B cell (primary cell): ENCODE data around the gene EPM2AIP1. TPM values are rescaled to one million over a fixed set of nuclear protein-coding genes. Genes with fewer than 3 reads are reported as not detected.

ENCODE experiments used
- ATAC-seq: fragments of 200-7000 bp; cut with Tn5 transposase; one replicate; pipeline ENCODE4 v1.10.0; 2021; ENCODE audit warnings: low read depth, mild to moderate bottlenecking, moderate number of reproducible peaks, moderate library complexity
- CTCF ChIA-PET: fragments of 350-600 bp; sonication (Branson Sonifier 250); formaldehyde crosslinking; loops from one replicate; lab custom pipeline; 2021; ENCODE audit warnings: antibody characterized with exemption, inconsistent platforms; lab: Charles Lee
- POLR2A ChIA-PET: fragments of 350-600 bp; sonication (Branson Sonifier 250); formaldehyde crosslinking; loops from one replicate; lab custom pipeline; 2021; ENCODE audit warnings: antibody characterized with exemption; lab: Charles Lee
- DNase-seq: peaks from one replicate; pipeline ENCODE4 v3.0.0; 2013
- H2AFZ ChIP-seq: 2 replicates; pipeline ENCODE4 v1.6.1; 2012; ENCODE audit warnings: mild to moderate bottlenecking, low read depth, low read length; ENCODE audit not compliant: insufficient read depth, poor library complexity, severe bottlenecking
- H3K27ac ChIP-seq, 2 donors: 1 replicate in 1 of 2; 2 replicates in 1 of 2; pipeline ENCODE4 v1.5.1; 2012 to 2013; ENCODE audit warnings: low read length in 2 of 2, mild to moderate bottlenecking in 2 of 2, moderate library complexity in 1 of 2
- H3K27me3 ChIP-seq, 4 experiments: fragments of 200-600 bp in 1 of 4; sonication (generic) in 1 of 4; replicated peaks in 1 of 4; 1 replicate in 2 of 4; 2 replicates in 2 of 4; pipeline versions ENCODE4 v1.6.1 to v1.7.0; 2013 to 2016; ENCODE audit warnings: low read length in 3 of 4, mild to moderate bottlenecking in 2 of 4, mixed read lengths in 1 of 4, moderate library complexity in 1 of 4; ENCODE audit not compliant: insufficient read depth in 4 of 4, control insufficient read depth in 3 of 4; ENCODE audit errors: control extremely low read depth in 1 of 4
- H3K36me3 ChIP-seq, 2 experiments: replicated peaks in 1 of 2; 1 replicate in 1 of 2; 2 replicates in 1 of 2; pipeline versions ENCODE4 v1.6.1 to v1.7.1; 2013; ENCODE audit warnings: low read length in 1 of 2; ENCODE audit not compliant: insufficient read depth in 2 of 2, control insufficient read depth in 1 of 2; ENCODE audit errors: control extremely low read depth in 1 of 2, extremely low read depth in 1 of 2
- H3K4me1 ChIP-seq, 2 donors: fragments of 200-600 bp in 1 of 2; sonication (generic) in 1 of 2; 1 replicate in 1 of 2; 2 replicates in 1 of 2; pipeline versions ENCODE4 v1.5.1 to v1.6.1; 2013 to 2017; ENCODE audit warnings: low read length in 2 of 2; ENCODE audit not compliant: control insufficient read depth in 2 of 2, insufficient read depth in 2 of 2
- H3K4me2 ChIP-seq: replicated peaks from 2 replicates; pipeline ENCODE3; 2012; ENCODE audit warnings: mild to moderate bottlenecking, low read depth, low read length; ENCODE audit not compliant: poor library complexity, severe bottlenecking
- H3K4me3 ChIP-seq, 5 experiments: fragments of 200-600 bp in 1 of 5; sonication (generic) in 1 of 5; 1 replicate in 3 of 5; 2 replicates in 2 of 5; pipeline versions ENCODE4 v1.5.1 to v1.7.0; 2011 to 2016; ENCODE audit warnings: low read length in 4 of 5, mild to moderate bottlenecking in 4 of 5, low read depth in 2 of 5, control low read depth in 1 of 5, moderate library complexity in 1 of 5; ENCODE audit not compliant: insufficient read depth in 1 of 5; ENCODE audit errors: control extremely low read depth in 1 of 5, extremely low read depth in 1 of 5
- H3K79me2 ChIP-seq: fragments of 200-600 bp; sonication (generic); one replicate; pipeline ENCODE4 v1.6.0; 2016; ENCODE audit warnings: low read length; ENCODE audit not compliant: control insufficient read depth, insufficient read depth
- H3K9ac ChIP-seq: fragments of 200-600 bp; sonication (generic); 2 replicates; pipeline ENCODE4 v1.6.1; 2017; ENCODE audit warnings: mild to moderate bottlenecking, low read length, moderate library complexity
- H3K9me3 ChIP-seq, 3 donors: one replicate each; pipeline versions ENCODE4 v1.6.1 to v1.7.1; 2013; ENCODE audit warnings: low read length in 2 of 3; ENCODE audit not compliant: control insufficient read depth in 2 of 3, insufficient read depth in 1 of 3; ENCODE audit errors: control extremely low read depth in 1 of 3
- H4K20me1 ChIP-seq: 2 replicates; pipeline ENCODE4 v1.6.0; 2012; ENCODE audit warnings: mild to moderate bottlenecking, low read length; ENCODE audit not compliant: insufficient read depth, control insufficient read depth, poor library complexity, severe bottlenecking
- H3K27ac Mint-ChIP-seq: one replicate; pipeline ENCODE4 v1.8.0; 2021; ENCODE audit warnings: mixed read lengths
- H3K27me3 Mint-ChIP-seq: one replicate; pipeline ENCODE4 v1.8.0; 2021; ENCODE audit warnings: mixed read lengths
- H3K4me1 Mint-ChIP-seq: one replicate; pipeline ENCODE4 v1.8.0; 2021; ENCODE audit warnings: mixed read lengths
- H3K4me3 Mint-ChIP-seq: one replicate; pipeline ENCODE4 v1.8.0; 2021; ENCODE audit warnings: mixed read lengths
- H3K9me3 Mint-ChIP-seq: one replicate; pipeline ENCODE4 v1.8.0; 2022; ENCODE audit warnings: mixed read lengths; ENCODE audit not compliant: insufficient read depth
- CTCF ChIP-seq: fragments of 200-600 bp; IDR thresholded peaks from one replicate; pipeline ENCODE4 v1.8.0; 2022; ENCODE audit warnings: antibody characterized with exemption, mild to moderate bottlenecking
- EZH2 ChIP-seq: IDR thresholded peaks from 2 replicates; pipeline ENCODE4 v1.6.1; 2012; ENCODE audit warnings: borderline replicate concordance, low read depth, mild to moderate bottlenecking, moderate library complexity, low read length; ENCODE audit not compliant: insufficient read depth, poor library complexity, severe bottlenecking
- WGBS: methylation state at CpG from one replicate; pipeline ENCODE4 v1.1.5; 2013; ENCODE audit warnings: missing lambda C conversion rate; ENCODE audit not compliant: insufficient coverage; 5-methylcytosine and 5-hydroxymethylcytosine counted together
- intact Hi-C: fragments of 100-400 bp; cut with micrococcal nuclease; formaldehyde crosslinking; loops from one replicate; pipeline ENCODE4 v1.10.0; 2022
- polyA plus RNA-seq: library from polyadenylated mRNA; depleted of rRNA; stranded (reverse); fragments of >200 nt; gene quantifications from 2 replicates; pipeline ENCODE4 v1.2.3, GENCODE V29; 2012
- total RNA-seq, 2 donors: library from RNA; stranded (reverse); fragments of 120-200 nt in 1 of 2; gene quantifications; 1 replicate in 1 of 2; 2 replicates in 1 of 2; pipeline versions ENCODE4 v1.2.3 to v1.2.4, GENCODE V29; 2013 to 2022

Gene EPM2AIP1
- total and polyA plus RNA-seq, 2 donors (not counting 1 experiment from before 2014, with no cell fraction given): 13.5 to 42.4 TPM

DNA sequence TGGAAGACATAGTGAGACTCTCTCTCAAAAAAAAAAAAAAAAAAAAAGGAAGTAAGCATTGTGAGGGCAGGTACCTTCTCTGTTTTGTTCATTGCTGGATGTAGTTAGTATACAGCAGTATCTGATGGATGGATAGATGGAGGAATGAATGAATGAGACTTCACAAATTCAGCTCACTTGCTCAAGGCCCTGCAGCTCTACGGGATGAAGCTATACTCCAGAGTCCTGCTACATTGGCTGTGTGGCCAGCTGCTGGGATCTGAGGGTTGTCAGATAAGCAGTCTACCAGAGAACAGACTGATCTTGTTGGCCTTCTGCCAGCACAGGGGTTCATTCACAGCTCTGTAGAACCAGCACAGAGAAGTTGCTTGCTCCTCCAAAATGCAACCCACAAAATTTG is 35.4 kb upstream of the EPM2AIP1 start:
- 80% methylated on average over 1 of the region's 1 CpG for WGBS
- Histone ChIP-seq H3K4me1 (peaks cover 5 to 6% of the 10 kb centered on the region in 2 donors), H3K79me2 (peaks cover 20% of the 10 kb centered on the region), H3K4me3 (no peak overlapping the region), H4K20me1 (no peaks in the 10 kb centered on the region), H2AFZ (no peak overlapping the region), H3K9ac (no peak overlapping the region), H3K27ac (no peak overlapping the region), H3K36me3 (peaks cover 2 to 69% of the 10 kb centered on the region in 2 experiments), H3K9me3 (no peaks in the 10 kb centered on the region), H3K27me3 (no peaks in the 10 kb centered on the region), H3K4me2 (no peak overlapping the region)
- TF ChIP-seq EZH2: no peak
- no peak for TF ChIP-seq CTCF
- H3K27ac Mint-ChIP-seq: no peak overlapping the region
- intact Hi-C loops: no loop called here
- POLR2A ChIA-PET: no interaction called here
- no peaks in the 10 kb centered on the region for H3K9me3 Mint-ChIP-seq
- DNase-seq: no peak
- peaks cover 10% of the 10 kb centered on the region for H3K4me1 Mint-ChIP-seq
- H3K4me3 Mint-ChIP-seq: no peak overlapping the region
- CTCF ChIA-PET: interaction anchor here (0.7 to 1.2 kb wide), 2 partner anchors 184 to 186 kb away, joined by 3 read pairs; no protein-coding TSS in a partner anchor
- ATAC-seq: no peak
- H3K27me3 Mint-ChIP-seq: no peaks in the 10 kb centered on the region

DNA sequence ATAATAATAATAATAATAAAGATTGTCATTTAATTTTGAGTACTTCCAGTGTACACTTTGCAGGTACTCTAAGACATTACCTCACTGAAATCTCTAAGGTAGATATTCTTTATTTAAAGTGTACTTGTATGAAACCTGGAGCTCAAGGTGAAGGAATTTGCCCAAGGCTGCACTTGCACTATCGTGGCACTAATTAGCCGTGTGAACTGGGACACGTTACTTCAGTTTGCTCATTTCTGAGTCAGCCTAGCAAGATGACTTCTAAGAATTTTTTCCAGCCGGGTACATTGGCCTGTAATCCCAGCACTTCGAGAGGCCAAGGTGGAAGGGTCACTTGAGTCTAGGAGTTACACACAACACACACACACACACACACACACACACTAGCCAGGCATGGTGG is 33.9 kb upstream of the EPM2AIP1 start:
- Histone ChIP-seq H3K27ac (no peak overlapping the region), H4K20me1 (no peaks in the 10 kb centered on the region), H3K4me3 (no peak overlapping the region), H2AFZ (no peak overlapping the region), H3K9me3 (no peaks in the 10 kb centered on the region), H3K79me2 (peaks cover 20% of the 10 kb centered on the region), H3K36me3 (peaks cover 4 to 69% of the 10 kb centered on the region in 2 experiments), H3K27me3 (no peaks in the 10 kb centered on the region), H3K9ac (no peak overlapping the region), H3K4me1 (peaks cover 5 to 6% of the 10 kb centered on the region in 2 donors), H3K4me2 (no peak overlapping the region)
- Mint-ChIP-seq H3K27me3 (no peaks in the 10 kb centered on the region), H3K27ac (no peak overlapping the region), H3K4me1 (peaks cover 10% of the 10 kb centered on the region), H3K9me3 (no peaks in the 10 kb centered on the region), H3K4me3 (no peak overlapping the region)
- POLR2A ChIA-PET: no interaction called here
- WGBS: 95% methylated on average over 3 of the region's 5 CpGs
- DNase-seq (no peak), ATAC-seq (no peak)
- intact Hi-C loops: no loop called here
- CTCF ChIA-PET: interaction anchor here (0.8 kb wide), 1 partner anchor 186 kb away, joined by 3 read pairs; no protein-coding TSS in a partner anchor
- TF ChIP-seq CTCF (no peak), EZH2 (no peak)
